Measurements from ENCODE around the gene CNGB1.
"Not testable (repeated sequence)": the region's sequence is repeated elsewhere in the genome, so short reads cannot be mapped to it uniquely, and the experiment has no call there.

Gene CNGB1

DNA sequence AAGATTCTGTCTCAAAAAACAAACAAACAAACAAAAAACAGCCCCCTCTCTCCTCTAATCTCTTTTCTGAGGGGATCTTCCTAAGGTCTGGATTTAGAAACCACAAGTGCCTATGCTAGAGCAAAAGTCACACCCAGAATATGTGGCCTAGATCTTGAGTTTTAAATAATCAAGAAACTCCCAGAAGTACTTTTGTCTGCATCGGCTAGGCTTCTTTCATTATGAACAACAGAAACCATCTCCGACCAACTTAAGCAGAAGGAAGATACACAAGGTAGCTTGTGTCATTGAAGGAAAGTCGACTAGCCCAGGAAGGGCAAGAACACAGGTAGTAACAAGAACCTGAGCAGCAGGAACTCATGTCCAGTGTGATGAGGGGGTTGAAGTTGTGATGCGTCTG, 94.7 kb downstream of the CNGB1 start:
- no peak overlapping the region for H2AFZ ChIP-seq (ENCODE audit: low read depth, low read length)
- H3K36me3 ChIP-seq (ENCODE audit: insufficient read depth, low read length) = no peaks in the 10 kb centered on the region
- ATAC-seq (ENCODE audit: insufficient read depth, low read depth) (no peak), DNase-seq (no peak)
- TF ChIP-seq EZH2 (IDR thresholded peaks at IDR 0.05; ENCODE audit: borderline replicate concordance, low read depth, low read length, severe bottlenecking) = no peak
- TF ChIP-seq, protein P1, sequence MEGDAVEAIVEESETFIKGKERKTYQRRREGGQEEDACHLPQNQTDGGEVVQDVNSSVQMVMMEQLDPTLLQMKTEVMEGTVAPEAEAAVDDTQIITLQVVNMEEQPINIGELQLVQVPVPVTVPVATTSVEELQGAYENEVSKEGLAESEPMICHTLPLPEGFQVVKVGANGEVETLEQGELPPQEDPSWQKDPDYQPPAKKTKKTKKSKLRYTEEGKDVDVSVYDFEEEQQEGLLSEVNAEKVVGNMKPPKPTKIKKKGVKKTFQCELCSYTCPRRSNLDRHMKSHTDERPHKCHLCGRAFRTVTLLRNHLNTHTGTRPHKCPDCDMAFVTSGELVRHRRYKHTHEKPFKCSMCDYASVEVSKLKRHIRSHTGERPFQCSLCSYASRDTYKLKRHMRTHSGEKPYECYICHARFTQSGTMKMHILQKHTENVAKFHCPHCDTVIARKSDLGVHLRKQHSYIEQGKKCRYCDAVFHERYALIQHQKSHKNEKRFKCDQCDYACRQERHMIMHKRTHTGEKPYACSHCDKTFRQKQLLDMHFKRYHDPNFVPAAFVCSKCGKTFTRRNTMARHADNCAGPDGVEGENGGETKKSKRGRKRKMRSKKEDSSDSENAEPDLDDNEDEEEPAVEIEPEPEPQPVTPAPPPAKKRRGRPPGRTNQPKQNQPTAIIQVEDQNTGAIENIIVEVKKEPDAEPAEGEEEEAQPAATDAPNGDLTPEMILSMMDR (IDR thresholded peaks at IDR 0.05; ENCODE audit: borderline replicate concordance, extremely low read depth, low read length, poor library complexity, severe bottlenecking) = no peak
- H3K4me2 ChIP-seq (ENCODE audit: insufficient read depth, low read length) = no peak overlapping the region
- H3K27ac ChIP-seq (ENCODE audit: low read length) = no peak overlapping the region
- no peaks in the 10 kb centered on the region for H4K20me1 ChIP-seq (ENCODE audit: insufficient read depth, low read length)
- H3K79me2 ChIP-seq (ENCODE audit: insufficient read depth, low read length) = no peaks in the 10 kb centered on the region
- H3K4me1 ChIP-seq (ENCODE audit: insufficient read depth, low read length) = no peaks in the 10 kb centered on the region
- H3K27me3 ChIP-seq (ENCODE audit: insufficient read depth, low read length, poor library complexity) = peaks cover 5% of the 10 kb centered on the region
- no peak overlapping the region for H3K9ac ChIP-seq (ENCODE audit: low read depth, low read length)
- H3K9me3 ChIP-seq (ENCODE audit: insufficient read depth, low read length, severe bottlenecking) = no peaks in the 10 kb centered on the region
- no peak overlapping the region for H3K4me3 ChIP-seq (ENCODE audit: low read depth in 1 of 2, low read length in 2 of 2)

DNA sequence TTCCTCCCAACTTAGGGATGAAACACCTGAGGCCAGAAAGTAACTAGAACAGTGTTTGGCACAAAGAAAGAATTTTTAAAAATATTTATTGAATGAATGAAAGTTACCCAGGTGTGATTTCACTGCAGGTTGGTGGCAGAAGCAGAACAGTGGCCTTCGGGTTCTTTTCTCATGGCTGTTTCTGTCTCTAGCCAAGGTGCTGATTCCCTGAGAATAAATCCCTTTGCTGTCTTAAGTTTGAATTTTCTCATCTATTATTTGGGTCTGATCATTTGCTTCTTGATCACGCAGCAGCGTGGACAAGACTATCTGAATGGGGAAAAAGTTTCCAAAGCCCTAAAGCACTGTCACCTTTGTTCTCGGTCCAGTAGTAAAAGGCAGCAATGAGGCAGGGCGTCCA, 95.6 kb downstream of the CNGB1 start:
- ATAC-seq (ENCODE audit: insufficient read depth, low read depth) (no peak), DNase-seq (no peak)
- no peaks in the 10 kb centered on the region for H3K79me2 ChIP-seq (ENCODE audit: insufficient read depth, low read length)
- H3K36me3 ChIP-seq (ENCODE audit: insufficient read depth, low read length) = no peaks in the 10 kb centered on the region
- no peak overlapping the region for H3K4me2 ChIP-seq (ENCODE audit: insufficient read depth, low read length)
- H3K9ac ChIP-seq (ENCODE audit: low read depth, low read length) = no peak overlapping the region
- no peak for TF ChIP-seq EZH2 (IDR thresholded peaks at IDR 0.05; ENCODE audit: borderline replicate concordance, low read depth, low read length, severe bottlenecking)
- TF ChIP-seq, protein P1 (IDR thresholded peaks at IDR 0.05; ENCODE audit: borderline replicate concordance, extremely low read depth, low read length, poor library complexity, severe bottlenecking) = no peak
- no peaks in the 10 kb centered on the region for H4K20me1 ChIP-seq (ENCODE audit: insufficient read depth, low read length)
- no peaks in the 10 kb centered on the region for H3K9me3 ChIP-seq (ENCODE audit: insufficient read depth, low read length, severe bottlenecking)
- H3K27me3 ChIP-seq (ENCODE audit: insufficient read depth, low read length, poor library complexity) = peaks cover 5% of the 10 kb centered on the region
- H3K4me1 ChIP-seq (ENCODE audit: insufficient read depth, low read length) = no peaks in the 10 kb centered on the region
- no peak overlapping the region for H3K27ac ChIP-seq (ENCODE audit: low read length)
- no peak overlapping the region for H3K4me3 ChIP-seq (ENCODE audit: low read depth in 1 of 2, low read length in 2 of 2)
- no peak overlapping the region for H2AFZ ChIP-seq (ENCODE audit: low read depth, low read length)

DNA sequence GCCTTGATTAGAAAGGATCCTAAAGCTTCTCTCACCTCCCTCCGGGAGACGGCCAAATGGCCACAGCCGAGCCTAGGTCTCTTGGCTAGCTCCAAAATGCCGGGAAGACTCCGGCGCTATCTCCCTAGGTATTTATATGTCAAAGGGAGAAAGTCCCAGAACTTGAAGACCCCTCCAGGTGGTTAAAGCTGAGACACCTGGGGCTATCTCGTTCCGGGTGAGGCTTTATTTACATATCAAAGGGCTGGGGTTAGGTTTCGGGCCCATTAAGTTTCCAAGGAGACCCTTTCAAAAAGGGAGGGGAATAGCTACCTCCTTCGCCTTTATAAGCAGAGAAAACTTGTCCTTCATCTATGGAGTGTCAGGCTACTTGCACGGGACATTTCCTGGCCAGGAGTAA, 97.7 kb downstream of the CNGB1 start:
- H3K9ac ChIP-seq (ENCODE audit: low read depth, low read length) = no peak overlapping the region
- no peak overlapping the region for H3K4me3 ChIP-seq (ENCODE audit: low read depth in 1 of 2, low read length in 2 of 2)
- no peaks in the 10 kb centered on the region for H3K79me2 ChIP-seq (ENCODE audit: insufficient read depth, low read length)
- no peaks in the 10 kb centered on the region for H3K4me1 ChIP-seq (ENCODE audit: insufficient read depth, low read length)
- no peak overlapping the region for H2AFZ ChIP-seq (ENCODE audit: low read depth, low read length)
- no peak overlapping the region for H3K4me2 ChIP-seq (ENCODE audit: insufficient read depth, low read length)
- H3K9me3 ChIP-seq (ENCODE audit: insufficient read depth, low read length, severe bottlenecking) = no peaks in the 10 kb centered on the region
- DNase-seq = no peak
- no peak overlapping the region for H3K27ac ChIP-seq (ENCODE audit: low read length)
- TF ChIP-seq, protein P1 (IDR thresholded peaks at IDR 0.05; ENCODE audit: borderline replicate concordance, extremely low read depth, low read length, poor library complexity, severe bottlenecking) = no peak
- no peak for TF ChIP-seq EZH2 (IDR thresholded peaks at IDR 0.05; ENCODE audit: borderline replicate concordance, low read depth, low read length, severe bottlenecking)
- H4K20me1 ChIP-seq (ENCODE audit: insufficient read depth, low read length) = no peaks in the 10 kb centered on the region
- ATAC-seq (ENCODE audit: insufficient read depth, low read depth) = no peak
- no peaks in the 10 kb centered on the region for H3K27me3 ChIP-seq (ENCODE audit: insufficient read depth, low read length, poor library complexity)
- no peaks in the 10 kb centered on the region for H3K36me3 ChIP-seq (ENCODE audit: insufficient read depth, low read length)

DNA sequence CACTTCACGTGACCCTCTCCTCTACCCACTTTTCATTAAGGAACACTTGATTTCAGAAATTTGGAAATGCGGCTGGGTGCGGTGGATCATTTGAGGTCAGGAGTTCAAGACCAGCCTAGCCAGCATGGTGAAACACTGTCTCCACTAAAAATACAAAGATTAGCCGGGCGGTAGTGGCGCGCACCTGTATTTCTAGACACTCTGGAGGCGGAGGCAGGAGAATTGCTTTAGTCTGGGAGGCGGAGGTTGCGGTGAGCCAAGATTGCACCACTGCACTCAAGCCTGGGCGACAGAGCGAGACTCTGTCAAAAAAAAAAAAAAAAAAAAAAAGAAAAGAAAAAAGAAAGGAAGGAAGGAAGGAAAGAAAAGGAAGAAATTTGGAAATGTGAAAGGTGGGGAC, 98.2 kb downstream of the CNGB1 start:
- not testable (repeated sequence) for DNase-seq; ATAC-seq (ENCODE audit: insufficient read depth, low read depth); H3K4me3 ChIP-seq (ENCODE audit: low read depth in 1 of 2, low read length in 2 of 2); H3K79me2 ChIP-seq (ENCODE audit: insufficient read depth, low read length); H3K4me2 ChIP-seq (ENCODE audit: insufficient read depth, low read length); H3K9ac ChIP-seq (ENCODE audit: low read depth, low read length); H3K36me3 ChIP-seq (ENCODE audit: insufficient read depth, low read length); H3K4me1 ChIP-seq (ENCODE audit: insufficient read depth, low read length); H4K20me1 ChIP-seq (ENCODE audit: insufficient read depth, low read length); H3K27me3 ChIP-seq (ENCODE audit: insufficient read depth, low read length, poor library complexity); H3K9me3 ChIP-seq (ENCODE audit: insufficient read depth, low read length, severe bottlenecking); H2AFZ ChIP-seq (ENCODE audit: low read depth, low read length); H3K27ac ChIP-seq (ENCODE audit: low read length)

All from DND-41 (cell line).